ENCODE data around the gene CLUH.
"Not testable (repeated sequence)": the region's sequence is repeated elsewhere in the genome, so short reads cannot be mapped to it uniquely, and the experiment has no call there.

The CLUH gene

GRCh38 chr17:2700491-2701141 lies 10.9 kb downstream of the CLUH start:
- Histone ChIP-seq H3F3A (ENCODE audit: low read depth) (no peaks in the 10 kb centered on the region), H3K36me3 (ENCODE audit: insufficient read depth, low read length) (peaks cover 57% of the 10 kb centered on the region; the same call in 1 of the 2 replicates), H3K4me2 (ENCODE audit: low read depth, low read length, poor library complexity, severe bottlenecking) (no peak overlapping the region), H4K20me1 (ENCODE audit: insufficient read depth, low read length, poor library complexity, severe bottlenecking) (peaks cover 3% of the 10 kb centered on the region), H3K79me2 (ENCODE audit: insufficient read depth, low read length) (peaks cover 11% of the 10 kb centered on the region; the same call in 1 of the 2 replicates), H3K9me2 (replicated peaks; ENCODE audit: low read depth, low read length) (no peaks in the 10 kb centered on the region), H2AFZ (ENCODE audit: low read length) (no peak overlapping the region), H3K9me3 (ENCODE audit: insufficient read depth, low read depth, low read length) (no peaks in the 10 kb centered on the region), H3K4me3 (ENCODE audit: low read length, poor library complexity, severe bottlenecking) (no peak overlapping the region), H3K4me1 (ENCODE audit: insufficient read depth, low read length, poor library complexity, severe bottlenecking) (no peaks in the 10 kb centered on the region), H3K9ac (ENCODE audit: low read depth, low read length, poor library complexity, severe bottlenecking) (no peak overlapping the region), H3K27me3 (ENCODE audit: insufficient read depth, low read length, poor library complexity, severe bottlenecking) (no peaks in the 10 kb centered on the region)
- TF ChIP-seq CTCF (conservative IDR thresholded peaks at IDR 0.05; ENCODE audit: low read length) (no peak), EZH2phosphoT487 (IDR thresholded peaks at IDR 0.05; ENCODE audit: borderline replicate concordance) (no peak)

GRCh38 chr17:2700030-2700490 lies 11.5 kb downstream of the CLUH start:
- H3K79me2 ChIP-seq (ENCODE audit: insufficient read depth, low read length): peaks cover 6% of the 10 kb centered on the region; the same call in 1 of the 2 replicates

GRCh38 chr17:2699216-2699805 lies 12.3 kb downstream of the CLUH start:
- H3K79me2 ChIP-seq (ENCODE audit: insufficient read depth, low read length); H3K4me1 ChIP-seq (ENCODE audit: insufficient read depth, low read length, poor library complexity, severe bottlenecking); H4K20me1 ChIP-seq (ENCODE audit: insufficient read depth, low read length, poor library complexity, severe bottlenecking); H3K9me3 ChIP-seq (ENCODE audit: insufficient read depth, low read depth, low read length); H3F3A ChIP-seq (ENCODE audit: low read depth); H3K4me3 ChIP-seq (ENCODE audit: low read length, poor library complexity, severe bottlenecking); H3K9ac ChIP-seq (ENCODE audit: low read depth, low read length, poor library complexity, severe bottlenecking); H3K4me2 ChIP-seq (ENCODE audit: low read depth, low read length, poor library complexity, severe bottlenecking); H2AFZ ChIP-seq (ENCODE audit: low read length); H3K9me2 ChIP-seq (replicated peaks; ENCODE audit: low read depth, low read length); H3K27me3 ChIP-seq (ENCODE audit: insufficient read depth, low read length, poor library complexity, severe bottlenecking): not testable (repeated sequence)
- H3K36me3 ChIP-seq (ENCODE audit: insufficient read depth, low read length): peaks cover 57% of the 10 kb centered on the region; the same call in 1 of the 2 replicates

More at GRCh38 chr17:2700030-2700490, 11.5 kb downstream of the CLUH start:
- TF ChIP-seq EZH2phosphoT487 (IDR thresholded peaks at IDR 0.05; ENCODE audit: borderline replicate concordance) (no peak), CTCF (conservative IDR thresholded peaks at IDR 0.05; ENCODE audit: low read length) (no peak)
- Histone ChIP-seq H3K4me2 (ENCODE audit: low read depth, low read length, poor library complexity, severe bottlenecking) (no peak overlapping the region), H3F3A (ENCODE audit: low read depth) (no peaks in the 10 kb centered on the region), H3K4me3 (ENCODE audit: low read length, poor library complexity, severe bottlenecking) (no peak overlapping the region), H3K9me3 (ENCODE audit: insufficient read depth, low read depth, low read length) (no peaks in the 10 kb centered on the region), H3K36me3 (ENCODE audit: insufficient read depth, low read length) (peaks cover 57% of the 10 kb centered on the region; the same call in 1 of the 2 replicates), H2AFZ (ENCODE audit: low read length) (no peak overlapping the region), H3K9me2 (replicated peaks; ENCODE audit: low read depth, low read length) (no peaks in the 10 kb centered on the region), H4K20me1 (ENCODE audit: insufficient read depth, low read length, poor library complexity, severe bottlenecking) (peaks cover 3% of the 10 kb centered on the region), H3K9ac (ENCODE audit: low read depth, low read length, poor library complexity, severe bottlenecking) (no peak overlapping the region), H3K4me1 (ENCODE audit: insufficient read depth, low read length, poor library complexity, severe bottlenecking) (no peaks in the 10 kb centered on the region), H3K27me3 (ENCODE audit: insufficient read depth, low read length, poor library complexity, severe bottlenecking) (no peaks in the 10 kb centered on the region)
